GM03348 (cell line): ENCODE measurements around the gene GTF2H2.
"Not testable (repeated sequence)": the region's sequence is repeated elsewhere in the genome, so short reads cannot be mapped to it uniquely, and the experiment has no call there.

Experiments used
- DNase-seq: peaks from one replicate; pipeline ENCODE4 v3.0.0; 2012; ENCODE audit warnings: low spot score

The GTF2H2 gene

DNA sequence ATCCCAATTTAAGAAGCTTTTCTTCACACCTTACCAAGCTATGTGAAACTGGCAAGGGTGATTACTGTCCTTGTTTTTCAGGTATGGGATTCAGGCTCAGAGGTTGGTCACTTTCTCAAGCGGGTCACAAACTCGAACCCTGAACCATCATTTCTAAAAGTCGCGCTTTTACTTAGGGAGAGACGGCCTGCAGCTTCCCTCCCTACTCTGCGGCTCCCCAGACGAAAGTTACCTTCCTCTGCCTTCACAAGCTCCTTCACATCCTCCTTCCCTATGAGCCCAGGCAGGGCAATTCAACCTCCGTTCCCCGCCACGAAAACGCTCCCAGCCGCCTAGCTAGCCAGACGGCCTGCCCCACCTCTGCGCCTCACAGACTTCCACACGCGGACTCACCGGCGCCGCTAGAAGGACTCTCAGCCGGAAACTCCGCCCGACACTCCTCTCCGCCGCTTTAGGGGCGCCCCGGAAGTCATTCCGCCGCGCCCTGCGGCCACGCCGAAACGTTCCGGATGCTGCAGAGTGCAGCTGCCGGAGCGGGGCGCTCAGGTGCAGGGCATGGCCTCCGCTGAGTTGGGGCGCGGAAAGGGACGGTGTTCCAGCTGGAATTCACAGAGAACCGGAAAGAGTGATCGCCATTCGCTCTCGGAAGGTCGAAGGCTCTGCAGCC lies at the start of gene GTF2H2:
TSS of gene GTF2H2 (minus strand) at position 415 of the 667 bp plus-strand sequence. CDS start 4,913 bp downstream, outside the sequence.
- DNase-seq: not testable (repeated sequence)

DNA sequence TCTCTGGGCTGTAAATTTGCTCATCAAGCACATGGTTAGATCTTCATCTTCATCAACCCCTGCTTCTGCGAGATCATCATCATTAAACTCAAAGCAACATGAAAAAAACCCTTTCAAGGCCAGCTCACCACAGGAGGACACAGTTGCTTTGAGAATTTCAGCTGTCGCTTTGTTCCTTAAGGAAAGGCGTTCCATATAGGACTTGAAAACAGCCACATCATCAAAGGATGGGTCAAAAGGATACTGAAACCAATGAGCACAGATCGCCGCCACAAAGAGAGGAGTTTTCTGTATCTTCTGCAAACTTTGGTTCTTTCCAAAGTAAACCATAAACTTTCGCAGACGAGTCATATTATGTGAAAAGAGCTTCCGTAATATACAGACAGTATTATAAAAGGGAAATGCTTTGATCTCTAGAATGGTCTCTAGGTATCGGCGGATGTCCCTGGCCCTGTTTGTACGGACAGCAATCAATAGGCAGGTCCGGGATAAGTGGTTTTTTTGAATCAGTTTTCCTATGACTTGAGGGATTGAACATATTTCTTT lies 42.3 kb upstream of the GTF2H2 start:
- DNase-seq: not testable (repeated sequence)

DNA sequence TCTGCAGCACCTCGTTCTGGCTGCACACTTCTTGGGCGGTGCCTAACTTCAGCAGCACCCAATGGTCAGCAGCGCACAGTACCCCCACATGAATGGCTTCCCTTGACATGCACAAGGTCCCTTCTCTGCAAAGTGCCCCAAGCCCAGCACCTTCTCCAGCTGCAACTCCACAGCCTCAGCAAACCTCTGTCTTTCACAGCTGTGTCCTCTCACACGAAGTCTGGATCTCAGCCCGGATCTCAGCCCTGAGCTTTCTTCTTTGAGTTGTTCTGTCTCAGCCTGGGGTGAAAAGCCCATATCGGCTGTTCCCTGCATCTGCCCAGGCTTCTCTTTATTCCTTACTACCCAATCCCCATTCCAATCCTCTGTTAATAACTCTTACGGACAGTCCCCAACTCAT lies 32.5 kb upstream of the GTF2H2 start:
- DNase-seq: not testable (repeated sequence)

- DNase-seq: not testable (repeated sequence)
These were observed 30.4 kb upstream of the GTF2H2 start for GRCh38 chr5:71097930-71098203.

DNA sequence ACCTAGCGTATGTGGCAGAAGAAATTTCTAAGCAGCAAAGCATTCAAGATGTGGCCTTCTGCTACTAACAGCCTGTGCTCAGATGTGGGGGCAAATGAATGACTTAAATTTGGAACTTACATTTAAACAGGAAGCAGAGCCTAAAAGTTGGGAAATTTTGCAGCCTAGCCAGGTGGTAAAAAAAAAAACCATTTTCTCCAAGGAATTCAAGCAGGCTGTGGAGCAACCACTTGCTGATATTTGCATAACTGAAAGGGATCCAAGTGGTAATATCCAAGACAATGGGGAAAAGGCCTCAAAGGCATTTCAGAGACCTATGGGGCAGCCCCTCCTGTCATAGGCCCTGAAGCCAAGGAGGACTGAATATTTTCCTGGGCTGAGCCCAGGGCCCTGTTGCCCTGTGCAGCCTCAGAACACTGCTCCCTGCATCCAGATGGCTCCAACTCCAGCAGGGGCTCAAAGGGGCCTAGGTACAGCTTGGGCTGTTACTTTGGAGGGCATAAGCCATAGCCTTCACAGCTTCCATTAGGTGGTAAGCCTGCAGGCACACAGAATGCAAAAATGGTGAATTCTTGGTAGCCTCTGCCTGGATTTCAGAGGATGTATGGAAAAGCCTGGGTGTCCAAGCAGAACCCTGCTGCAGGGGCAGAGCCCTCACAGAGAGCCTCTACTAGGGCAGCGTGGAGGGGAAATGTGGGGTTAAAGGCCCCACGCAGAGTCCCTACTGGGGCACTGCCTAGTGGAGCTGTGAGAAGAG lies 29.9 kb upstream of the GTF2H2 start:
- DNase-seq: not testable (repeated sequence)

DNA sequence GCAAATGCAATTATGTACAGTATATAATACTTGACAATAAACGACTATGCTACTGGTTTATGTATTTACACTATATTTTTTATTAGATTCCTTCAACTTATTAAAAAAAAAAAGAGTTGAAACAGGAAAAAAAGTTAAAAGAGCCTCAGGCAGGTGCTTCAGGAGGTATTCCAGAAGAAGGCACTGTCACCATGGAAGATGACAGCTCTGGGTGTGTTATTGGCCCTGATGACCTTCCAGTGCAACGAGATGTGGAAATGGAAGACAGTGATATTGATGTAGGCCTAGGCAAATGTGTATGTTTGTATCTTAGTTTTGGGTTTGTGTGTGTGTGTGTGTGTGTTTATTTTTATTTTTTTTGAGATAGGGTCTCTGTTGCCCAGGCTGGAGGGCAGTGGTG lies 22.3 kb upstream of the GTF2H2 start:
- DNase-seq: not testable (repeated sequence)

DNA sequence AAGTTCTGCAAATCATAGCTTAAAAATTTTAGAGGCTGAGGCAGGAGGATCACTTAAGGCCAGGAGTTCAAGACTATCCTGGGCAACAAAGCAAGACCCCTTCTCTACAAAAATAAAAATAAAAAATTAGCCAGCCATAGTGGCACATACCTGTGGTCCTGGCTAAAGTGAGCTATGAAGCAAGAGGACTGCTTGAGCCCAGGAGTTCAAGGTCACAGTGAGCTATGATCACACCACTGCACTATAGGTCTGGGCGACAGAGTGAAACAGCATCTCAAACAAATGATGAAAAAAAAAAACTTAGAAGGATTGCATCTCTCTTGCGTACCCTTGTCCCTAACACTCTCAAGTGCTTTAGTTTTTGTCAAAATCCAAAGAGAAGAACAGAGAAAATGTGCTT lies 21.3 kb upstream of the GTF2H2 start:
- DNase-seq: not testable (repeated sequence)

- not testable (repeated sequence) for DNase-seq
These were observed 18.7 kb upstream of the GTF2H2 start for GRCh38 chr5:71086145-71086544.

- DNase-seq: not testable (repeated sequence)
These were observed 17.0 kb upstream of the GTF2H2 start for GRCh38 chr5:71084280-71085063.

- not testable (repeated sequence) for DNase-seq
These were observed 15.4 kb upstream of the GTF2H2 start for GRCh38 chr5:71082898-71083297.

GRCh38 chr5:71082340-71082739 lies 14.9 kb upstream of the GTF2H2 start:
- not testable (repeated sequence) for DNase-seq

DNA sequence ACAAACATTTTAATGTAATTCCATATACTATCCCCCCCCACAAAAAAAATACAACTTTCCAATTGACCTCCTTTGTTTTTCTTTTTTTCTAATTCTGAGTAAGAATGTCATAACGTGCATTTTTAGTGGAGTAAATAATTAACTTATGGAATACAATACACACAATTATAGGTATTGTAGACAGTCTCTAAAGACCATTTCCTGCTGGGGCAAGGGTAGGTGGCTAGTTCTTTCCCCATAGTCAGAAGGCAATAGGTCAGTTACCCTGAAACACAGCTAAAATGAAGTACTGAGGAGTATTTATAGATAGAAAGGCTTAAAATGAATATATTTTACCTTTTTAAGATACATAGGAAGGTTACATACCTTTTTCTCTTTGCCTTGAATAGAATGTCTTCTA lies 6.2 kb downstream of the GTF2H2 start:
- DNase-seq: not testable (repeated sequence)

GRCh38 chr5:71059426-71059825 lies 8.1 kb downstream of the GTF2H2 start:
- DNase-seq: not testable (repeated sequence)

DNA sequence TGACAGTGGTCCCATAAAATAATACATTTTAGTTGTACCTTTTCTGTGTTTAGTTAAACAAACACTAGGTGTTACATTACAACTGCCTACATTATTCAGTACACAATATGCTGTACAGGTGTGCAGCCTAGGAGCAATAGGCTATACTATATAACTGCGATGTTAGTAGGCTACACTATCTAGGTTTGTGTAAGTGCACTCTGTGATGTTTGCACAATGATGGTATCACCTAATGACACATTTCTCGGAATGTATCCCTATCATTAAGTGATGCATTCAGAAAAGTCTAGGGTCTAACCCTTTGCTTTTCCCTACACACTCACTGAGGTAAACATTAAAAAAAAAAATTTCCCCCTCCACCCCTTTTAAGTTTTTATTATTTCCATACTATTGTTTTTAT lies 22.7 kb downstream of the GTF2H2 start:
- not testable (repeated sequence) for DNase-seq

- not testable (repeated sequence) for DNase-seq
These were observed 23.3 kb downstream of the GTF2H2 start for GRCh38 chr5:71044128-71044527.

GRCh38 chr5:71031046-71031776 lies 36.3 kb downstream of the GTF2H2 start:
- not testable (repeated sequence) for DNase-seq

GRCh38 chr5:71025289-71025953 lies 42.1 kb downstream of the GTF2H2 start, which contains the start of gene NAIP:
Gene NAIP, minus strand, starts transcription at chr5:71025339. Its CDS starts 12,424 bp downstream, at chr5:71012915.
- DNase-seq: not testable (repeated sequence)

- not testable (repeated sequence) for DNase-seq
These were observed 46.8 kb downstream of the GTF2H2 start for GRCh38 chr5:71020643-71021042.

- not testable (repeated sequence) for DNase-seq
These were observed 49.0 kb downstream of the GTF2H2 start for GRCh38 chr5:71018376-71019005.

GRCh38 chr5:71014176-71014575 lies 53.3 kb downstream of the GTF2H2 start:
- DNase-seq: no peak

DNA sequence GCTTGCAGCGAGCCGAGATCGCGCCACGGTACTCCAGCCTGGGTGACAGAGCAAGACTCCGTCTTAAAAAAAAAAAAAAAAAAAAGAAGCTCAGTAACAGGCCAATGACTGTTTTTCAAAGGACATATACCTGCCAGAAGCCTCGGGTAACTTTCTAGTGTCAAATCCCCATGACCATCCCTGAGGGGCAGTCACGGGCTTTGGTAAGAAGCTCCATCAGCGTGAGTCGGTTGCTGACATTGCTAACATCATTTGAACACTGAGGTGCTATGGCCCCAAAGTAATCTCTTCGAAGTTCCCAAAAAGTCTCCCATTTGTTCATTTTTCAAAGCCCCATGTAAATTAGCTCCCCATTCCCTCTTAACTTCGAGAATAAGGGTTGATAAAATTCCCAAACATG lies 53.9 kb downstream of the GTF2H2 start:
- DNase-seq: no peak
